GM21526 (cell line): ENCODE results near the gene CLCN7.
"Not testable (repeated sequence)": the region's sequence is repeated elsewhere in the genome, so short reads cannot be mapped to it uniquely, and the experiment has no call there.

Source experiments
- ATAC-seq: cut with Tn5 transposase; IDR thresholded peaks from one replicate; pipeline ENCODE4 v1.9.1; 2021; ENCODE audit warnings: moderate library complexity; ENCODE audit not compliant: unreplicated experiment, low FRiP score

The CLCN7 gene

DNA sequence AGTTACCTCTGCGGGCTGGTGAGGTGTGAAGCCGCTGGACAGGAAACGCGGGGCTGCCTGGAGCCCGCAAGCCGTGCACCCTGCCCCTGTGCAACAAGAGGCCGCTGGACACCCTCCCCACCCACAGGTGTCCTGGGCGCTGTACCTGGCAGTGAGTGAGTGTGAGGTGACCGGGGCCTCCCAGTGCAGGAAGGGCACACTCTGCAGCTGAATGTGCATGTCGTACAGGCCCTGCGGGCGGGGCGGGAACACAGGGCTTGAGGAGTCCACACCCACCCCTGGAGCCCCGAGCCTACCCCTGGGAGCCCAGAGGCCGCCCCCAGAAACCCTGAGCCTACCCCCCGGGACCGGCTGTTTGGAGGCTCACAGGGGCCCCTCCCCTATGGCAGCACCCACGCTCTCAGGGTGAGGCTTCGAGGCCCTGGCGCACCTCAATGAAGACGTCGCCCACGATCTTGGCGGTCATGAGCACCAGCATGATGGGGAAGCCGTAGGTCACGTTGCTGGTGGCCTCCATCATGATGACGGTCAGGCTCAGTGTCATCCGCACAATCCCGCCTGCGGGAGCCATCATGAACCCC is 26.2 kb downstream of the CLCN7 start:
- ATAC-seq, result no peak

DNA sequence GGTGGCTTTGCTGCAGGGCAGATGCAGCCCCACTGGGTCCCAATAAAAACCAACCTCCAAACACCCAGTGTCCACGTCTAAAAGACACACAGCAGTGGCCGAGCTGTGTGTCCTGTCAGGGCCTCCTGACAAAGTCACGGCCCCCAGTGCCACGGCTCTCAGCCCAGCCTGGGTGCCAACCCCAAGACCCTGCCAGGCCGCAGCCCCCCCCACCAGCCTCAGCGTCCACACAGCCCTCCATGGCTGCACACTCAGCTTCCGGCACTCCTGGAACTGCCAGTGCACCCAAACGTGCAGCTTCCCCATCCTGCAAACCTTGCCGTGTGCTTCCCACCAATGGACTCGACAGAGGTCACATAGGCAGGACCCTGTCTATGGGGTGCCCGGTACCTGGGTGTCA is 26.9 kb downstream of the CLCN7 start:
- ATAC-seq, result no peak

- no peak for ATAC-seq
Measured at GRCh38 chr16:1446296-1447080, 28.3 kb downstream of the CLCN7 start.

DNA sequence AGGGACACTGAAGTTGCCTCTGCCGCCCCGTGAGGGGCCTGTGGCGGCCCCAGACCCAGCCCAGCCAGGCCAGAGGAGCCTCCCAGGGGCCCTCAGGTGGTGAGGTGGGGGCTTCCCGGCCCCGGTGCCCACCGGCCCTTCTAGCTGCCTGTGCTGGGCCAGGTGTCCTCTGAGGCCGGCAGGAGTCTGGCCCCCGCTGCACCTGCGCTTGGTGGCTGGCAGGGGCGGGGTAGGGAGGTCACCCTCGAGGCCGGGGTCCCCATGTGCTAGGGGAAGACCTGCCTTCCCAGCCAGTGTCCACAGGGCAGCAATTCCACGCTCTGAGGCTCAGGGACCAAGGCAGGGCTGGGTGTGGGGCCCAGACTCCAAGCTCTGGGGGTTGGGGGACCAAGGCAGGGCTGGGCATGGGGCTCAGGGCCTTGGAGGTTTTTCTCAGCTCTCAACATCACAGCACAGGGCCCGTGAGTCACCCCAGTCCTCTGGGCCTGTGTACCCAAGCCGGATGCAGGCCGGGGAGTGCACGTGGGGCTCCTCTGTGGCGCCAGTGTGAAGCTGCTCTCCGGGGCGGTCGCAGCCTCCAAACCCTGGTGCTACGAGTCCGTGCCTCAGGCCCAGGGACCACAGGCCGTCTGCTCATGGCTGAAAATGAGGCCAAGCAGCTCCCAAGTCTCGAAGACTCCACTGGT is 29.2 kb downstream of the CLCN7 start:
- no peak for ATAC-seq

DNA sequence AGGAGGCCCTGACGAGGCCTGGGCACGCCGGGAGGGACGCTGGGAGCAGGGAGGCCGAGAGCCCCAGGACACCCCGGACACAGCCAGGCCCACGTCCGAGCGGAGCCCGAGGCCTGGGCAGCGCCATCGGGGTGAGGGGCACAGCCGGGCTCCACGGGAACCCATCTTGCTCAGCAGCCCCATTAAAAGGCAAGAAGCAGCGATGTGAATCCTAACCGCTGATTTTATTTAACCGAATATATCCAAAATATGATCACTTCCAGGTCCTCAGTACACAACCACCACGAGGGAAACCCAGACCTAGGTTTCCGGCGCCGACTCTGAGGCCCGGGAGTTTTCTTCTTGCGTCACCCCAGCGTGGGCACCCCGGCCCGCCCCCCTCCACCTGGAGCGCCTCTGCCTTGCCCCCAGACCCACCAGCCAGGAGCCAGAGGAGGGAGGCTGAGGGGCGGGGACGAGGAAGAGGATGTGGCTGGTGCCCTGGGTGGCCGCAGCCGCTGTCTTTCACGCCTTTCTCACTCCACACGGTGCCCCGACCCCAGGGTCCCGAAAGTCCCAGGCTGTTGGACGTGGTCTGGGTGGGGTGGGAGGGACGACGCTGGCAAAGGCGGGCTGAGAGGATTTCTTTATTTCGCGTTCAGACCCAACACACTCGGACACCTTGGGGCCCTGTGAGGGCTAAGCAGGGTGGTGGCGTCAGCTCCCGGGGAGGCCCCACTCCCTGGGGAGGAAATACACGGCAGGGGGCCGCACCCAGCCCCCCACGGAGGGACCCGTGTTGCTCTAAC is 29.9 kb downstream of the CLCN7 start:
- ATAC-seq, result no peak

- no peak for ATAC-seq
Measured at GRCh38 chr16:1443980-1444729, 30.7 kb downstream of the CLCN7 start, which contains the start of gene CCDC154. Gene CCDC154 (minus strand): TSS chr16:1444556. CDS start chr16:1444322, 234 bp downstream.

DNA sequence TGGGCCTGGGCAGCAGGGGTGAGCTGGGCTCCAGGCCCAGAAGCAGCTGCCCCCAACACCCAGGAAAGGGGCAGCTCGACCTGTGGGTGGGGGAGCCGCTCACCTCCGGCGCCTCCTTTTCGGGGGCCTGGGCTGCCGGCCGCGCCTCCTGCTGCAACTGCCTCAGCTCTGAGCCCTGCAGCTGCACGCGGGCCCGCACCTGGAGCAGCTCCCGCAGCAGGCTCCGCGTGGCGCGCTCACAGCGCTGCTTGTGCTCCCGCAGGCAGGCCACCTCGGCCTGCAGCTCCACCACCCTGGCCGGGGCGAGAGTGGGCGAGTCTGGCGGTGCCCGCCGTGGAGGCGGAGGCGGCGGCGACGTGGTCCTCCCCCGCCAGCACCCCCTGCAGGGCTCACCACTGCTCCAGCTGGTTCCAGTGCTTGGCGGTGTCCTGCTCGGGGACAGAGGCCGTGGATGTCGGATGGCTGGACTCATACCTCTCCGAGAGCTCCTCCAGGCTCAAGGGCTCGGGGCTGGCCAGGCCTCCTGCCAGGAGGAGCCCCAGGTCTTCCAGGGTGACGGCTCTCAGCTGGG is 31.3 kb downstream of the CLCN7 start:
- ATAC-seq, result no peak

- no peak for ATAC-seq
Measured at GRCh38 chr16:1442697-1443096, 32.1 kb downstream of the CLCN7 start.

DNA sequence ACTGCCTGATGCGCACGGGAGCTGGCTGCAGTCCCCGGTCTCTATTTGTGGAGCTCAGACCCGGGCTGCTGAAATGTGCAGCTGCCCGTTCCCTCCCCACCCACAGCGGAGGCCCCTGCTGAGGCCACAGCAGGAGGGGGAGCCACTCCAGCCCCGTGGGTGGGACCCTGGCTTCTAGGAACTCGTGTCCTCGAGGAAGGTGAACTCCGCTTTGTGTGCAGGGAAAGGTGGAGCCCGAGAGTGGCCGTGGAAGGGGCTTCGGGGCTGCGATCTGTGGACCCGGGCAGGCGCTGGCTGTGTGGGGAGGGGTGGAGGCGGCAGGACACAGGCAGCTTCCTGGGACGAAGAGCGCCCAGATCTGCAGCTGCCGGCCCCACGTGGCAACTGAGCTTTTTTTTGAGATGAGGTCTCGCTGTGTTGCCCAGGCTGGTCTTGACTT is 33.4 kb downstream of the CLCN7 start:
- ATAC-seq, result no peak

GRCh38 chr16:1439699-1440074 is 35.1 kb downstream of the CLCN7 start:
- not testable (repeated sequence) for ATAC-seq

DNA sequence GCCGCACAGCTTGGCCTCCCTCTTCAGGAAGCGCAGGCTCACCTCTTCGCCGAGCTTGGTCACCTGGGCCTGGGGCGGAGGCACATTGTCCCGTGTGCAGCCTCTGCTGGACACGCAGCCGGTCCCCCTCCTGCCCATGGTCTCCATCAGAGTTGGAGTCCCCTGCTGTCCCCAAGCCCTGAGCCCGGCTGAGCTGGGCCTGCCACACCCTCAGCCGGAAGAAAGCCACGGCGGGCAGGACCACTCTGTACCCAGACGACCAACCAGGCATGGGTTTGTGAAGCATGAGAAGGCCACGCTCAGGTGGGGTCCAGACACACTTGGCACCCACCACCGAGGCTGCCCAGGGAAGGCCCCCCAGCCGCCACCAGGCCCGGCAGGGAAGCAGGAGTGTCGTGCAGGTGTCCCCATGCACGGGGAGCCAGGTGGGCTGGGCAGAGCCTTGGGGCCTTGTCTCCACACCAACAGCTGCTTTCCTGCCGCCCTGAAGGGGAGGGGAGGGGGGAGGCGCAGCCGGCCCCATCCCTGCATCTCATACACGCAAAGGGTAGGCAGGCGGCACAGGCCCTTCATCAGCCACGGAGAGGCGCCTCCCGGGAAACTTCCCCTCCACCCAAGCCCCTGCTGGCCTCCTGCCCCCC is 35.6 kb downstream of the CLCN7 start:
- no peak for ATAC-seq

- no peak for ATAC-seq
Measured at GRCh38 chr16:1438229-1439057, 36.4 kb downstream of the CLCN7 start.

DNA sequence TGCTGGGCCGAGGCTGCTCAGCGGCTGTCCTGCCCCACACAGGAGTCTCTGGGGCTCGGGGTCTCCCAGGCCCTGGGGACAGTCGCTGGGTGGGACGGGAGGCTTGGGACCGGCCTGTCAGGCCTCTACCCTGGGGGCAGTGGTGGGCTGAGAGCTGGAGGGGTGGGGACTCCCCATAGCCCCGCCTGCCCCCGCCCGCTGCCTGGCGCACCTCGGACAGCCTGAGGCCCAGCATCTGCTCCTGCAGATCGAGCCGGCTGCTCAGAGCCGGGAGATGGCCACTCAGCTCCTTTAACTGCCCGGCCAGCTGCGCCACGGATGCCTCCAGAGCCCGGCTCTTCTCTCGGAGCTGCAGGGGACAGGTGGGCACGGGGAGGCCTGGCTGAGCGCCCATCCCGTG is 37.2 kb downstream of the CLCN7 start:
- ATAC-seq, result no peak

- ATAC-seq, result no peak
Measured at GRCh38 chr16:1436731-1437355, 38.0 kb downstream of the CLCN7 start.

- ATAC-seq, result no peak
Measured at GRCh38 chr16:1435921-1436697, 38.7 kb downstream of the CLCN7 start.

DNA sequence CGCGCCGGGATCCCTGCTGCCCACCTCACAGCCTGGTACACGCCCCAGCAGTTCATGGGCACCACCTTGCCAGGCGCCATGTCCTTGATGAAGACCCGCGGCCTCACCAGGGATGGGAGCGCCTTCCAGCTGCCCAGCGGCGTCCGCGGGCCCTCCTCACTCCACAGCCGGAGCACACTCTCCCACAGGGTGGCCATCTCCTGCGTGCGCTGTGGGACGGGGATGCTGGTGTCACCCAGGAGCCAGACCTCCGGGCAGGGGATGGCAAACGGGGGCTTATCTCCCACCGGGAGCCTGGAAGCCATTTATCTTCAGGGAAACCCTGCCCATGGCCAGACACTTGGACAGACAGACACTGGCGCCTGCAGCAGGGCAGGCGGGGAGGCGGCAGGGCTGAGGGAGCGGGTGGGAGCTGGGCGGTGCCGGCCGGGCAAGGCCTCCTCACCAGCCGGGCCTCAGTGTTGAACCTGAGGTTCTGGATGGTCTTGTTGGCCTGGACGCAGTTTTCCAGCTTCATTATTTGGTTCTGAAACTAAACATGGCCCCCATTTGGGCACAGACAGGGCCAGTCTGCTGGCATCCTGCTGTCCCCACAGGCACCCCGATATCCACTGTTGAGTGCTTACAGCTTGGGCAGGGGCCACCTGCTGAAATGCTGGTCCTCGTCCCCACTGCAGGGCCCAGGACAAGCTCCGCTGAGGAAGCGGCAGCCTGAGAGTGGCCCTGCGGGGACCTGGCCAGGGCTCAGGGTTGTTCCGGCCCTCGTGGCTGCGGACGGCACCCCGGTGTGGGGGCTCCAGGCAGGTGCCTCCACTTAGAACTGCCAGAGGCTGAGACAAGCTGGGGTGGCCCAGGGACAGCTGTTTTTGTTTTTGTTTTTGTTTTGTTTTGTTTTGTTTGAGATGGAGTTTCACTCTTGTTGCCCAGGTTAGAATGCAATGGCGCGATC is 39.9 kb downstream of the CLCN7 start:
- no peak for ATAC-seq
